HCT116 (cell line): Measurements from ENCODE around the gene MCOLN1. TPM values are rescaled to one million over a fixed set of nuclear protein-coding genes. Genes with fewer than 3 reads are reported as not detected.

Source experiments
- ATAC-seq: fragments of 200-7000 bp; cut with Tn5 transposase; 2 replicates; pipeline ENCODE4 v1.9.1; 2020; ENCODE audit warnings: mild to moderate bottlenecking, moderate library complexity
- BruUV-seq: library from RNA; stranded (reverse); fragments of 400-500 nt; replicated peaks from 2 replicates; lab custom pipeline; 2021; lab: Mats Ljungman, UMichigan
- CTCF ChIA-PET: fragments of 300-600 bp; sonication (Branson Sonifier 250); formaldehyde crosslinking; loops from one replicate; lab custom pipeline; 2021; ENCODE audit warnings: antibody characterized with exemption; lab: Charles Lee
- POLR2A ChIA-PET: fragments of 300-600, 350-600 bp; sonication (Branson Sonifier 250); formaldehyde crosslinking; loops from one replicate; lab custom pipeline; 2021; ENCODE audit warnings: antibody characterized with exemption; lab: Charles Lee
- RAD21 ChIA-PET, 2 experiments: fragments of 300-600 bp; sonication (Branson Sonifier 250); formaldehyde crosslinking; loops; one replicate each; lab custom pipeline; 2023; ENCODE audit warnings: low total read pairs in 2 of 2; ENCODE audit not compliant: uncharacterized antibody in 2 of 2, unreplicated experiment in 2 of 2, low non-redundant PET in 1 of 2; lab: Charles Lee
- DNase-seq: peaks from one replicate; pipeline ENCODE4 v3.0.0-alpha.2; 2010; ENCODE audit warnings: low read depth, low spot score
- H2AFZ ChIP-seq: fragments of 200-600 bp; shearing (Covaris generic), sonication (generic); 2 replicates; pipeline ENCODE4 v1.6.1; 2017; ENCODE audit warnings: low read depth, mixed run types, mixed read lengths, antibody characterized with exemption, low read length; ENCODE audit not compliant: poor library complexity, severe bottlenecking
- H3K27ac ChIP-seq: 2 replicates; pipeline ENCODE4 v1.5.1; 2012; ENCODE audit warnings: low read depth, low read length
- H3K27me3 ChIP-seq: fragments of 200-600 bp; sonication (generic); 2 replicates; pipeline ENCODE4 v1.6.1; 2016; ENCODE audit warnings: mixed run types, low read length, mixed read lengths; ENCODE audit not compliant: insufficient read depth
- H3K36me3 ChIP-seq, 2 experiments: fragments of 200-500 bp in 1 of 2; fragments of 200-600 bp in 1 of 2; sonication (Bioruptor generic) in 1 of 2; sonication (generic) in 1 of 2; 2 replicates each; pipeline versions ENCODE4 v1.5.1 to v1.6.1; 2014 to 2016; ENCODE audit warnings: low read length in 2 of 2, inconsistent platforms in 1 of 2, mixed read lengths in 1 of 2, mixed run types in 1 of 2; ENCODE audit not compliant: insufficient read depth in 2 of 2, control insufficient read depth in 1 of 2
- H3K4me1 ChIP-seq, 2 experiments: fragments of 200-600 bp in 1 of 2; sonication (generic) in 1 of 2; 2 replicates each; pipeline versions ENCODE4 v1.5.1 to v1.6.1; 2012 to 2017; ENCODE audit warnings: low read length in 2 of 2, inconsistent platforms in 1 of 2, mild to moderate bottlenecking in 1 of 2, mixed read lengths in 1 of 2, mixed run types in 1 of 2, moderate library complexity in 1 of 2; ENCODE audit not compliant: insufficient read depth in 2 of 2, control insufficient read depth in 1 of 2
- H3K4me2 ChIP-seq: fragments of 200-600 bp; sonication (generic); 2 replicates; pipeline ENCODE4 v1.6.1; 2017; ENCODE audit warnings: mixed run types, low read length, mixed read lengths
- H3K4me3 ChIP-seq, 2 experiments: fragments of 200-600 bp in 1 of 2; sonication (generic) in 1 of 2; replicated peaks in 1 of 2; 2 replicates each; pipeline ENCODE4 v1.5.1; 2011 to 2016; ENCODE audit warnings: low read length in 2 of 2, control low read depth in 1 of 2, low read depth in 1 of 2, mild to moderate bottlenecking in 1 of 2, mixed read lengths in 1 of 2, mixed run types in 1 of 2
- H3K79me2 ChIP-seq: fragments of 200-600 bp; sonication (generic); 2 replicates; pipeline ENCODE4 v1.6.1; 2017; ENCODE audit warnings: mild to moderate bottlenecking, mixed run types, low read length, moderate library complexity, mixed read lengths; ENCODE audit not compliant: insufficient read depth
- H3K9ac ChIP-seq: fragments of 200-600 bp; sonication (generic); 2 replicates; pipeline ENCODE4 v1.6.1; 2016; ENCODE audit warnings: low read length, mixed read lengths
- H3K9me2 ChIP-seq: fragments of 200-600 bp; sonication (generic), shearing (Covaris generic); 2 replicates; pipeline ENCODE4 v1.6.1; 2017; ENCODE audit warnings: mixed run types, mild to moderate bottlenecking, moderate library complexity; ENCODE audit not compliant: insufficient read depth
- H3K9me3 ChIP-seq, 2 experiments: fragments of 200-500 bp in 1 of 2; fragments of 200-600 bp in 1 of 2; sonication (Bioruptor generic) in 1 of 2; sonication (generic) in 1 of 2; 2 replicates each; pipeline ENCODE4 v1.6.1; 2014 to 2017; ENCODE audit warnings: low read length in 2 of 2, mixed read lengths in 2 of 2, inconsistent platforms in 1 of 2, low read depth in 1 of 2, mild to moderate bottlenecking in 1 of 2, mixed run types in 1 of 2, moderate library complexity in 1 of 2; ENCODE audit not compliant: control insufficient read depth in 1 of 2, insufficient read depth in 1 of 2
- H4K20me1 ChIP-seq: fragments of 200-600 bp; sonication (generic), shearing (Covaris generic); 2 replicates; pipeline ENCODE4 v1.6.1; 2017; ENCODE audit warnings: mixed run types, mild to moderate bottlenecking, moderate library complexity; ENCODE audit not compliant: insufficient read depth
- POLR2AphosphoS5 ChIP-seq: IDR thresholded peaks from 2 replicates; pipeline ENCODE4 v1.6.1; 2011; ENCODE audit warnings: mild to moderate bottlenecking, low read depth, low read length, moderate library complexity
- SIN3A ChIP-seq: IDR thresholded peaks from 2 replicates; pipeline ENCODE4 v1.6.1; 2012; ENCODE audit warnings: low read depth
- YY1 ChIP-seq: IDR thresholded peaks from 2 replicates; pipeline ENCODE4 v1.6.1; 2011; ENCODE audit warnings: low read length, low read depth, moderate library complexity, mild to moderate bottlenecking; ENCODE audit not compliant: insufficient replicate concordance; ENCODE audit errors: extremely low read depth
- intact Hi-C: fragments of 100-400 bp; cut with micrococcal nuclease; formaldehyde crosslinking; loops from 2 replicates; pipeline ENCODE4 v1.10.0; 2022
- total RNA-seq: library from RNA; stranded (reverse); gene quantifications from one replicate; pipeline ENCODE4 v1.2.1, GENCODE V29; 2021; ENCODE audit not compliant: unreplicated experiment
- TF ChIP-seq, protein P1 (sequence below): IDR thresholded peaks from 2 replicates; pipeline ENCODE4 v1.6.1; 2012; ENCODE audit warnings: low read depth

MCOLN1 gene
- total RNA-seq, 1 experiment from 2014 or later: 19.1 TPM

DNA sequence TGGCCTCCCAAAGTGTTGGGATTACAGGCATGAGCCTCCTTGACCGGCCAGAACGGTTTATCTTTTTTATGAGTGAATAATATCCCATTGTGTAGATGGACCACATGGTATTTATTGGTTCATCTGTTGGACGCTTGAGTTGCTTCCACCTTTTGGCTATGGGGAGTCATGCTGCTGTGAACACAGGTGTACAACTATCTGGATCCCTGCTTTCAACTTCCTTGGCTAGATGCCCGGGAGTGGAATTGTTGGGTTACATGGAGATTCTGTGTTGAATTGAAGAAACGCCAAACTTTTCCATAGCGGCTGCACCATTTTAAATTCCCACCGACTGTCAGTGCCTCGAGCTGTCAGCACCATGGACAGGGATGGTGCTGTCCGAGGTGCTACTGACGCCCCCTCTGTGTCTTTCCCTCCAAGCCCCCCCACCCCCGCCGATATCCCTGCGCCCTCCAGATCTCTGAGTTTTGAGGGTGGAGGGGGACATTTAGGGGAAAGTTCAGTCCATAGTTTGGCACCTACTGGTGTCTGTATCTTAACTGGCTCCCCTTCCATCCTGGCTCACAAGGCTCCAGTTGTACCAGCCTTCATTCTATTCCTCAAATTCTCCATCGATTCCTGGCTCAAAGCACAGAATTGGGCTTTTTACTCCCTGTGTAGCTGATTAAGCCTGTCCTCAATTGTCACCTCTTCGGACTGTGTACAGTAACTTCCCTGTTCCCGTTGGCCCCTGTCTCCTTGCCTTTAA, 40.4 kb downstream of the MCOLN1 start:
- Histone ChIP-seq H3K4me2 (no peak overlapping the region), H3K9ac (no peak overlapping the region), H3K36me3 (peaks cover 0 to 3% of the 10 kb centered on the region in 2 experiments; a peak in 2 of 4 replicates), H3K79me2 (no peaks in the 10 kb centered on the region), H2AFZ (no peak overlapping the region), H3K27me3 (no peaks in the 10 kb centered on the region), H3K9me3 (no peaks in the 10 kb centered on the region), H3K27ac (no peak overlapping the region), H3K4me1 (no peaks in the 10 kb centered on the region), H3K4me3 (no peak overlapping the region), H4K20me1 (no peaks in the 10 kb centered on the region), H3K9me2 (no peaks in the 10 kb centered on the region)
- RAD21 ChIA-PET: no interaction called here
- BruUV-seq: no TSS peak
- ATAC-seq (no peak), DNase-seq (no peak)
- CTCF ChIA-PET: no interaction called here
- 0 out of 2 replicates have a peak, but pooled peaks have one; percentile 48 for TF ChIP-seq SIN3A
- TF ChIP-seq, protein P1, sequence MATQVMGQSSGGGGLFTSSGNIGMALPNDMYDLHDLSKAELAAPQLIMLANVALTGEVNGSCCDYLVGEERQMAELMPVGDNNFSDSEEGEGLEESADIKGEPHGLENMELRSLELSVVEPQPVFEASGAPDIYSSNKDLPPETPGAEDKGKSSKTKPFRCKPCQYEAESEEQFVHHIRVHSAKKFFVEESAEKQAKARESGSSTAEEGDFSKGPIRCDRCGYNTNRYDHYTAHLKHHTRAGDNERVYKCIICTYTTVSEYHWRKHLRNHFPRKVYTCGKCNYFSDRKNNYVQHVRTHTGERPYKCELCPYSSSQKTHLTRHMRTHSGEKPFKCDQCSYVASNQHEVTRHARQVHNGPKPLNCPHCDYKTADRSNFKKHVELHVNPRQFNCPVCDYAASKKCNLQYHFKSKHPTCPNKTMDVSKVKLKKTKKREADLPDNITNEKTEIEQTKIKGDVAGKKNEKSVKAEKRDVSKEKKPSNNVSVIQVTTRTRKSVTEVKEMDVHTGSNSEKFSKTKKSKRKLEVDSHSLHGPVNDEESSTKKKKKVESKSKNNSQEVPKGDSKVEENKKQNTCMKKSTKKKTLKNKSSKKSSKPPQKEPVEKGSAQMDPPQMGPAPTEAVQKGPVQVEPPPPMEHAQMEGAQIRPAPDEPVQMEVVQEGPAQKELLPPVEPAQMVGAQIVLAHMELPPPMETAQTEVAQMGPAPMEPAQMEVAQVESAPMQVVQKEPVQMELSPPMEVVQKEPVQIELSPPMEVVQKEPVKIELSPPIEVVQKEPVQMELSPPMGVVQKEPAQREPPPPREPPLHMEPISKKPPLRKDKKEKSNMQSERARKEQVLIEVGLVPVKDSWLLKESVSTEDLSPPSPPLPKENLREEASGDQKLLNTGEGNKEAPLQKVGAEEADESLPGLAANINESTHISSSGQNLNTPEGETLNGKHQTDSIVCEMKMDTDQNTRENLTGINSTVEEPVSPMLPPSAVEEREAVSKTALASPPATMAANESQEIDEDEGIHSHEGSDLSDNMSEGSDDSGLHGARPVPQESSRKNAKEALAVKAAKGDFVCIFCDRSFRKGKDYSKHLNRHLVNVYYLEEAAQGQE: peak; percentile 96
- peak; percentile 28; the same call in 1 of the 2 replicates for TF ChIP-seq POLR2AphosphoS5
- TF ChIP-seq YY1: no peak
- POLR2A ChIA-PET: interaction anchor here (0.6 kb wide), 1 partner anchor 44 kb away, joined by 4 read pairs; no protein-coding TSS in a partner anchor
- intact Hi-C loops: no loop called here
